DND-41 (cell line): ENCODE data around the gene RAD51B.

Experiments
- ATAC-seq: fragments of 200-7000 bp; cut with Tn5 transposase; 3 replicates; pipeline ENCODE4 v1.9.1; 2021; ENCODE audit warnings: low read depth; ENCODE audit not compliant: insufficient read depth
- DNase-seq: peaks from one replicate; pipeline ENCODE4 v3.0.0-alpha.2; 2020
- H2AFZ ChIP-seq: 2 replicates; pipeline ENCODE4 v1.6.0; 2012; ENCODE audit warnings: low read depth, low read length
- H3K27ac ChIP-seq: 2 replicates; pipeline ENCODE4 v1.5.1; 2012; ENCODE audit warnings: low read length, inconsistent platforms
- H3K27me3 ChIP-seq: fragments of 200-600 bp; sonication (generic); 2 replicates; pipeline ENCODE4 v1.6.0; 2012; ENCODE audit warnings: low read length, mild to moderate bottlenecking, inconsistent platforms; ENCODE audit not compliant: insufficient read depth, poor library complexity
- H3K36me3 ChIP-seq: 2 replicates; pipeline ENCODE4 v1.5.1; 2012; ENCODE audit warnings: low read length, inconsistent platforms; ENCODE audit not compliant: insufficient read depth
- H3K4me1 ChIP-seq: 2 replicates; pipeline ENCODE4 v1.5.1; 2012; ENCODE audit warnings: mild to moderate bottlenecking, low read length; ENCODE audit not compliant: insufficient read depth
- H3K4me2 ChIP-seq: 2 replicates; pipeline ENCODE4 v1.6.0; 2012; ENCODE audit warnings: mild to moderate bottlenecking, moderate library complexity, low read length, inconsistent platforms; ENCODE audit not compliant: insufficient read depth
- H3K4me3 ChIP-seq, 2 experiments: fragments of 200-600 bp in 1 of 2; shearing (Covaris generic) in 1 of 2; 2 replicates each; pipeline ENCODE4 v1.5.1; 2012 to 2016; ENCODE audit warnings: inconsistent platforms in 2 of 2, low read length in 2 of 2, mild to moderate bottlenecking in 2 of 2, low read depth in 1 of 2, moderate library complexity in 1 of 2
- H3K79me2 ChIP-seq: 2 replicates; pipeline ENCODE4 v1.6.0; 2012; ENCODE audit warnings: low read length, inconsistent platforms; ENCODE audit not compliant: insufficient read depth
- H3K9ac ChIP-seq: 2 replicates; pipeline ENCODE4 v1.6.0; 2012; ENCODE audit warnings: low read depth, mild to moderate bottlenecking, inconsistent platforms, low read length, moderate library complexity
- H3K9me3 ChIP-seq: 2 replicates; pipeline ENCODE4 v1.5.1; 2012; ENCODE audit warnings: low read length, moderate library complexity, mild to moderate bottlenecking, inconsistent platforms; ENCODE audit not compliant: insufficient read depth, severe bottlenecking
- H4K20me1 ChIP-seq: 2 replicates; pipeline ENCODE4 v1.6.0; 2012; ENCODE audit warnings: low read length; ENCODE audit not compliant: insufficient read depth
- EZH2 ChIP-seq: IDR thresholded peaks from 3 replicates; pipeline ENCODE4 v1.6.1; 2012; ENCODE audit warnings: borderline replicate concordance, low read depth, mild to moderate bottlenecking, moderate library complexity, low read length, inconsistent platforms; ENCODE audit not compliant: severe bottlenecking
- TF ChIP-seq, protein P1 (sequence below): IDR thresholded peaks from 2 replicates; pipeline ENCODE4 v1.5.1; 2012; ENCODE audit warnings: borderline replicate concordance, low read length, moderate library complexity, mild to moderate bottlenecking; ENCODE audit not compliant: poor library complexity, severe bottlenecking; ENCODE audit errors: extremely low read depth

RAD51B gene

GRCh38 chr14:68243450-68244010 lies 424.0 kb downstream of the RAD51B start:
- no peaks in the 10 kb centered on the region for H3K9me3 ChIP-seq
- H3K36me3 ChIP-seq, result no peaks in the 10 kb centered on the region
- H4K20me1 ChIP-seq, result no peaks in the 10 kb centered on the region
- H3K79me2 ChIP-seq, result no peaks in the 10 kb centered on the region
- H3K27ac ChIP-seq, result no peak overlapping the region
- no peak overlapping the region for H2AFZ ChIP-seq
- DNase-seq (no peak), ATAC-seq (no peak)
- no peak overlapping the region for H3K4me2 ChIP-seq
- H3K27me3 ChIP-seq, result no peaks in the 10 kb centered on the region
- H3K4me3 ChIP-seq, result no peak overlapping the region
- TF ChIP-seq EZH2, result no peak
- TF ChIP-seq, protein P1, sequence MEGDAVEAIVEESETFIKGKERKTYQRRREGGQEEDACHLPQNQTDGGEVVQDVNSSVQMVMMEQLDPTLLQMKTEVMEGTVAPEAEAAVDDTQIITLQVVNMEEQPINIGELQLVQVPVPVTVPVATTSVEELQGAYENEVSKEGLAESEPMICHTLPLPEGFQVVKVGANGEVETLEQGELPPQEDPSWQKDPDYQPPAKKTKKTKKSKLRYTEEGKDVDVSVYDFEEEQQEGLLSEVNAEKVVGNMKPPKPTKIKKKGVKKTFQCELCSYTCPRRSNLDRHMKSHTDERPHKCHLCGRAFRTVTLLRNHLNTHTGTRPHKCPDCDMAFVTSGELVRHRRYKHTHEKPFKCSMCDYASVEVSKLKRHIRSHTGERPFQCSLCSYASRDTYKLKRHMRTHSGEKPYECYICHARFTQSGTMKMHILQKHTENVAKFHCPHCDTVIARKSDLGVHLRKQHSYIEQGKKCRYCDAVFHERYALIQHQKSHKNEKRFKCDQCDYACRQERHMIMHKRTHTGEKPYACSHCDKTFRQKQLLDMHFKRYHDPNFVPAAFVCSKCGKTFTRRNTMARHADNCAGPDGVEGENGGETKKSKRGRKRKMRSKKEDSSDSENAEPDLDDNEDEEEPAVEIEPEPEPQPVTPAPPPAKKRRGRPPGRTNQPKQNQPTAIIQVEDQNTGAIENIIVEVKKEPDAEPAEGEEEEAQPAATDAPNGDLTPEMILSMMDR, result no peak
- H3K4me1 ChIP-seq, result peaks cover 4% of the 10 kb centered on the region; the same call in 1 of the 2 replicates
- H3K9ac ChIP-seq, result no peak overlapping the region

- H3K9ac ChIP-seq, result no peak overlapping the region
- H4K20me1 ChIP-seq, result no peaks in the 10 kb centered on the region
- TF ChIP-seq, protein P1, result no peak
- no peak for TF ChIP-seq EZH2
- H3K36me3 ChIP-seq, result no peaks in the 10 kb centered on the region
- H3K4me2 ChIP-seq, result no peak overlapping the region
- no peaks in the 10 kb centered on the region for H3K27me3 ChIP-seq
- no peaks in the 10 kb centered on the region for H3K4me1 ChIP-seq
- H3K79me2 ChIP-seq, result no peaks in the 10 kb centered on the region
- no peak overlapping the region for H3K4me3 ChIP-seq
- no peak for ATAC-seq
- no peaks in the 10 kb centered on the region for H3K9me3 ChIP-seq
- H2AFZ ChIP-seq, result no peak overlapping the region
- H3K27ac ChIP-seq, result no peak overlapping the region
- DNase-seq, result no peak
Measured at GRCh38 chr14:68244262-68244980, 424.8 kb downstream of the RAD51B start.

GRCh38 chr14:68245146-68246073 lies 425.8 kb downstream of the RAD51B start:
- H3K4me3 ChIP-seq, result no peak overlapping the region
- no peak overlapping the region for H3K4me2 ChIP-seq
- H3K79me2 ChIP-seq, result no peaks in the 10 kb centered on the region
- H3K27ac ChIP-seq, result no peak overlapping the region
- H3K36me3 ChIP-seq, result no peaks in the 10 kb centered on the region
- H3K27me3 ChIP-seq, result no peaks in the 10 kb centered on the region
- TF ChIP-seq, protein P1, result no peak
- no peak for TF ChIP-seq EZH2
- no peaks in the 10 kb centered on the region for H3K4me1 ChIP-seq
- no peaks in the 10 kb centered on the region for H4K20me1 ChIP-seq
- no peak overlapping the region for H2AFZ ChIP-seq
- H3K9me3 ChIP-seq, result no peaks in the 10 kb centered on the region
- ATAC-seq (no peak), DNase-seq (no peak)
- no peak overlapping the region for H3K9ac ChIP-seq
